ENCODE data around the gene MGARP.

DNA sequence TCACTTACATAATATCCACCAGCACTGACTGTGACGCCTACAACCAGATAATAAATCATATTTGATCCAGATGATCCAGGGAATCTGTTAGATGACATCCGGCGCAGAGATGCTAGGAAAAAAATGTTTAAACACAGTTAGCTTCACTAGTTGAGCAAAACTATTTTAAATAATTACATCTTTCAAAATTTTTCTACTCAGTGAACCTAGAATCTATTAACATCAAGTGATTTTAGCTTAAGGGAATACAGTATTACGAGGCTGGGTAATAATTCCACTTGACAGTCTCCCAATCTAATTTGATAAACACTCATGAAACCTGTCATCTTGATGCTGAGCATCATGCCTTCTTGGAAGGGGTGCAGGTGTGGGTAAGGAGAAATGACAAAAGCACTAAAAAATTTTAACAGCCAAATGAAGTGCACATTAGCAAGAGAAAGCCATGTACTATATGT lies 4.7 kb downstream of the MGARP start:
- TF ChIP-seq POLR2A (IDR thresholded peaks at IDR 0.05; ENCODE audit: low read length) (no peak), GATA1 (IDR thresholded peaks at IDR 0.05; ENCODE audit: low read depth, low read length) (no peak)
